MM.1S (cell line): ENCODE measurements around the gene RPH3AL.
"Not testable (repeated sequence)": the region's sequence is repeated elsewhere in the genome, so short reads cannot be mapped to it uniquely, and the experiment has no call there.

Experiments used
- DNase-seq: peaks from one replicate; pipeline ENCODE4 v3.0.0-alpha.2; 2015
- H2AFZ ChIP-seq: fragments of 300-600 bp; sonication (generic); 2 replicates; pipeline ENCODE4 v1.6.0; 2016; ENCODE audit warnings: antibody characterized with exemption, low read length
- H3F3A ChIP-seq: fragments of 300-600 bp; sonication (generic); 2 replicates; pipeline ENCODE4 v1.6.1; 2016; ENCODE audit warnings: mild to moderate bottlenecking, antibody characterized with exemption, low read length, moderate library complexity, mixed read lengths; ENCODE audit not compliant: insufficient read depth
- H3K27ac ChIP-seq: fragments of 300-600 bp; sonication (generic); 2 replicates; pipeline ENCODE4 v1.5.1; 2016; ENCODE audit warnings: mild to moderate bottlenecking, low read length
- H3K27me3 ChIP-seq: fragments of 300-600 bp; sonication (generic); replicated peaks from 2 replicates; pipeline ENCODE4 v1.6.0; 2016; ENCODE audit warnings: low read length; ENCODE audit not compliant: insufficient read depth
- H3K36me3 ChIP-seq: fragments of 300-600 bp; sonication (generic); replicated peaks from 2 replicates; pipeline ENCODE4 v1.6.1; 2016; ENCODE audit warnings: mild to moderate bottlenecking, low read length, mixed read lengths; ENCODE audit not compliant: insufficient read depth
- H3K4me1 ChIP-seq: fragments of 300-600 bp; sonication (generic); 2 replicates; pipeline ENCODE4 v1.6.1; 2016; ENCODE audit warnings: low read length, mixed read lengths
- H3K4me2 ChIP-seq: fragments of 300-600 bp; sonication (generic); 2 replicates; pipeline ENCODE4 v1.6.0; 2016; ENCODE audit warnings: low read depth, low read length
- H3K4me3 ChIP-seq: fragments of 300-600 bp; sonication (generic); 2 replicates; pipeline ENCODE4 v1.5.1; 2016; ENCODE audit warnings: low read length, mixed read lengths
- H3K79me2 ChIP-seq: fragments of 300-600 bp; sonication (generic); 2 replicates; pipeline ENCODE4 v1.6.1; 2016; ENCODE audit warnings: mixed run types, low read length, mixed read lengths
- H3K9ac ChIP-seq: fragments of 300-600 bp; sonication (generic); 2 replicates; pipeline ENCODE4 v1.6.1; 2016; ENCODE audit warnings: low read length, mixed read lengths
- H3K9me2 ChIP-seq: fragments of 300-600 bp; sonication (generic); replicated peaks from 2 replicates; pipeline ENCODE4 v1.6.1; 2016; ENCODE audit warnings: mild to moderate bottlenecking, low read length, mixed read lengths; ENCODE audit not compliant: insufficient read depth
- H3K9me3 ChIP-seq: fragments of 300-600 bp; sonication (generic); replicated peaks from 2 replicates; pipeline ENCODE4 v1.6.1; 2016; ENCODE audit warnings: mild to moderate bottlenecking, low read length, mixed read lengths; ENCODE audit not compliant: insufficient read depth
- H4K20me1 ChIP-seq: fragments of 300-600 bp; sonication (generic); 2 replicates; pipeline ENCODE4 v1.6.1; 2016; ENCODE audit warnings: mild to moderate bottlenecking, low read length, moderate library complexity, mixed read lengths; ENCODE audit not compliant: insufficient read depth
- CTCF ChIP-seq: fragments of 300-600 bp; sonication (generic); IDR thresholded peaks from 2 replicates; pipeline ENCODE4 v1.5.1; 2016; ENCODE audit warnings: antibody characterized with exemption, low read length, mixed read lengths
- EZH2 ChIP-seq: fragments of 300-600 bp; sonication (generic); optimal IDR thresholded peaks from 2 replicates; pipeline ENCODE3; 2017; ENCODE audit warnings: low read depth, mild to moderate bottlenecking, antibody characterized with exemption, low read length, mixed read lengths
- EZH2phosphoT487 ChIP-seq: fragments of 300-600 bp; sonication (generic); IDR thresholded peaks from 2 replicates; pipeline ENCODE4 v1.6.1; 2018; ENCODE audit warnings: antibody characterized with exemption, low read length

Gene RPH3AL

DNA sequence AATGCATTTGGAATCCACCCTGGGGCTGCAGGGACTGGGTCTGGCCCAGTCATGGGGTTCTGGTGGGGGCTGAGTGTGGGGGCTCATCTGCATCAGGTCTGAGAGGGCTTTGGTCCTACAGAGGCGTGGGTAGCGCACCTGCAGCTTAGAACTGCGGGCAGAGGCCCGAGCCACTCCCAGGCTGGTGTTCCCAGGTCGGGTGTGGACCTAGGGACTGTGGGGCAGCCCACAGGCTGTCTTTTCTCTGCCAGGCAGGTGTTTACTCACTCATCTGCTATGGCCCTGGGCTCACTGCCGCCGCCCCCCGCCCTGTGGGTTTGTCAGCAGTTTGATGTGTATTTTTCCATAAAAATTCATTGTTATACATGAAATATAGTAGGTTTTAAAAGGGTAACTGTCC lies 144.2 kb downstream of the RPH3AL start:
- no peak overlapping the region for H3K9ac ChIP-seq

DNA sequence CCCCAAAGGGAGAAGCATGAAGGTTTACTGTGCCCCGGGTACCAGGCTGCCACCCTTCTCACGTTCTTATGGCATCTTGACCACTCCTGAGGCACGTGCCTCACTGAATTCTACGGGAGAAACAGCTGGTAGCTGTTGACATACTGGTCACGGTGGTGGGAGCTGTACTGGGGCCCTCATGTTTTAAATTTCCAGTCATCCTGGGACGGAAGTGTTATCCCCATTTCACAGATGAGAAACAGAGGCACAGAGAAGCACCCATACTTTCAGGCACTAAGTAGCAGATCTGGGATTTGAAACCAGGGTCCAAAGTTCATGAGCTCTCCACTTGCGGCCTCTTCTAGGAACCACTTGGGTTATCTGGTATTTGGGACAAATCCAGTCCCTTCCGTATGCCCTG lies 144.8 kb downstream of the RPH3AL start:
- Histone ChIP-seq H3K9me3 (no peaks in the 10 kb centered on the region), H3K27me3 (peaks cover 90% of the 10 kb centered on the region), H3K9me2 (no peaks in the 10 kb centered on the region), H3K4me3 (no peak overlapping the region), H3K4me1 (no peaks in the 10 kb centered on the region), H3K4me2 (no peak overlapping the region), H3F3A (no peaks in the 10 kb centered on the region), H3K79me2 (no peaks in the 10 kb centered on the region), H2AFZ (no peak overlapping the region), H3K27ac (no peak overlapping the region), H3K9ac (no peak overlapping the region), H3K36me3 (no peaks in the 10 kb centered on the region), H4K20me1 (no peaks in the 10 kb centered on the region)
- no peak for DNase-seq
- TF ChIP-seq CTCF (no peak), EZH2 (no peak), EZH2phosphoT487 (no peak)

More for the DNA sequence above, 144.2 kb downstream of the RPH3AL start:
- H4K20me1 ChIP-seq: no peaks in the 10 kb centered on the region
- no peak overlapping the region for H3K4me2 ChIP-seq
- H3K9me3 ChIP-seq: no peaks in the 10 kb centered on the region
- H3K4me3 ChIP-seq: no peak overlapping the region
- H3K4me1 ChIP-seq: no peaks in the 10 kb centered on the region
- no peaks in the 10 kb centered on the region for H3K9me2 ChIP-seq
- no peak overlapping the region for H3K27ac ChIP-seq
- no peak overlapping the region for H2AFZ ChIP-seq
- no peaks in the 10 kb centered on the region for H3K79me2 ChIP-seq
- no peaks in the 10 kb centered on the region for H3K36me3 ChIP-seq
- no peak for DNase-seq
- no peak for TF ChIP-seq EZH2phosphoT487
- TF ChIP-seq EZH2: no peak
- TF ChIP-seq CTCF: no peak
- no peaks in the 10 kb centered on the region for H3F3A ChIP-seq
- H3K27me3 ChIP-seq: peaks cover 90% of the 10 kb centered on the region

- H3K4me3 ChIP-seq: no peak overlapping the region
- no peaks in the 10 kb centered on the region for H3K4me1 ChIP-seq
- H3F3A ChIP-seq: no peaks in the 10 kb centered on the region
- TF ChIP-seq CTCF (no peak), EZH2 (no peak), EZH2phosphoT487 (no peak)
- H2AFZ ChIP-seq: no peak overlapping the region
- H3K27me3 ChIP-seq: peaks cover 90% of the 10 kb centered on the region
- H3K9me2 ChIP-seq: no peaks in the 10 kb centered on the region
- H3K27ac ChIP-seq: no peak overlapping the region
- H3K4me2 ChIP-seq: no peak overlapping the region
- H3K9me3 ChIP-seq: no peaks in the 10 kb centered on the region
- DNase-seq: no peak
- H3K9ac ChIP-seq: no peak overlapping the region
- H3K79me2 ChIP-seq: no peaks in the 10 kb centered on the region
- no peaks in the 10 kb centered on the region for H4K20me1 ChIP-seq
- no peaks in the 10 kb centered on the region for H3K36me3 ChIP-seq
Observed at GRCh38 chr17:206941-207560, 145.6 kb downstream of the RPH3AL start.

DNA sequence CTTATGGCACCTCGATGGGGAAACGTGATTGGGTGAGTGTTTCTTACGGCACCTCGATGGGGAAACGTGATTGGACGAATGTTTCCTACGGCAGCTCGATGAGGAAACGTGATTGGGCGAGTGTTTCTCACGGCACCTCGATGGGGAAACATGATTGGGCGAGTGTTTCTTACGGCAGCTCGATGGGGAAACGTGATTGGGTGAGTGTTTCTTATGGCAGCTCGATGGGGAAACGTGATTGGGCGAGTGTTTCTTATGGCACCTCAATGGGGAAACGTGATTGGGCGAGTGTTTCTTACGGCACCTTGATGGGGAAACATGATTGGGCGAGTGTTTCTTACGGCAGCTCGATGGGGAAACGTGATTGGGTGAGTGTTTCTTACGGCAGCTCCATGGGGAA lies 146.1 kb downstream of the RPH3AL start:
- H2AFZ ChIP-seq, H4K20me1 ChIP-seq, H3K4me3 ChIP-seq, H3K9ac ChIP-seq, H3K9me2 ChIP-seq, DNase-seq, H3K36me3 ChIP-seq, H3F3A ChIP-seq, H3K4me1 ChIP-seq, H3K79me2 ChIP-seq, H3K27ac ChIP-seq, H3K4me2 ChIP-seq, H3K9me3 ChIP-seq: not testable (repeated sequence)
- H3K27me3 ChIP-seq: peaks cover 88% of the 10 kb centered on the region
